Esophagus squamous epithelium (tissue), 4 donors: ENCODE measurements around the gene PSTPIP2.
A peak's percentile ranks its signal among the peaks of the same experiment; 100 is the strongest.

Experiments
- CTCF ChIP-seq, 6 experiments: fragments of 450-650 bp in 4 of 6; fragments of 200-600 bp in 2 of 6; sonication (generic) in 2 of 6; IDR thresholded peaks; one replicate each; pipeline ENCODE4 v1.5.1; 2016 to 2019; ENCODE audit warnings: antibody characterized with exemption in 6 of 6, mild to moderate bottlenecking in 4 of 6, moderate library complexity in 4 of 6
- POLR2A ChIP-seq, 4 donors: fragments of 450-650 bp; IDR thresholded peaks; one replicate each; pipeline ENCODE4 v1.6.1; 2017; ENCODE audit warnings: antibody characterized with exemption in 4 of 4, mild to moderate bottlenecking in 4 of 4, moderate library complexity in 3 of 4

- TF ChIP-seq POLR2A (IDR thresholded peaks at IDR 0.05) = peak in 2 of 4 donors; percentile 59 to 68
- TF ChIP-seq CTCF (IDR thresholded peaks at IDR 0.05) = no peak
Observed at GRCh38 chr18:46104128-46104911, 32.3 kb upstream of the PSTPIP2 start, which contains the start of gene HAUS1.
